ENCODE measurements around the gene ESYT1. TPM values are rescaled to one million over a fixed set of nuclear protein-coding genes. Genes with fewer than 3 reads are reported as not detected.
A peak's percentile ranks its signal among the peaks of the same experiment; 100 is the strongest.

Gene ESYT1, protein sequence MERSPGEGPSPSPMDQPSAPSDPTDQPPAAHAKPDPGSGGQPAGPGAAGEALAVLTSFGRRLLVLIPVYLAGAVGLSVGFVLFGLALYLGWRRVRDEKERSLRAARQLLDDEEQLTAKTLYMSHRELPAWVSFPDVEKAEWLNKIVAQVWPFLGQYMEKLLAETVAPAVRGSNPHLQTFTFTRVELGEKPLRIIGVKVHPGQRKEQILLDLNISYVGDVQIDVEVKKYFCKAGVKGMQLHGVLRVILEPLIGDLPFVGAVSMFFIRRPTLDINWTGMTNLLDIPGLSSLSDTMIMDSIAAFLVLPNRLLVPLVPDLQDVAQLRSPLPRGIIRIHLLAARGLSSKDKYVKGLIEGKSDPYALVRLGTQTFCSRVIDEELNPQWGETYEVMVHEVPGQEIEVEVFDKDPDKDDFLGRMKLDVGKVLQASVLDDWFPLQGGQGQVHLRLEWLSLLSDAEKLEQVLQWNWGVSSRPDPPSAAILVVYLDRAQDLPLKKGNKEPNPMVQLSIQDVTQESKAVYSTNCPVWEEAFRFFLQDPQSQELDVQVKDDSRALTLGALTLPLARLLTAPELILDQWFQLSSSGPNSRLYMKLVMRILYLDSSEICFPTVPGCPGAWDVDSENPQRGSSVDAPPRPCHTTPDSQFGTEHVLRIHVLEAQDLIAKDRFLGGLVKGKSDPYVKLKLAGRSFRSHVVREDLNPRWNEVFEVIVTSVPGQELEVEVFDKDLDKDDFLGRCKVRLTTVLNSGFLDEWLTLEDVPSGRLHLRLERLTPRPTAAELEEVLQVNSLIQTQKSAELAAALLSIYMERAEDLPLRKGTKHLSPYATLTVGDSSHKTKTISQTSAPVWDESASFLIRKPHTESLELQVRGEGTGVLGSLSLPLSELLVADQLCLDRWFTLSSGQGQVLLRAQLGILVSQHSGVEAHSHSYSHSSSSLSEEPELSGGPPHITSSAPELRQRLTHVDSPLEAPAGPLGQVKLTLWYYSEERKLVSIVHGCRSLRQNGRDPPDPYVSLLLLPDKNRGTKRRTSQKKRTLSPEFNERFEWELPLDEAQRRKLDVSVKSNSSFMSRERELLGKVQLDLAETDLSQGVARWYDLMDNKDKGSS
- 320 and 356 TPM in 2 replicates for total RNA-seq

DNA sequence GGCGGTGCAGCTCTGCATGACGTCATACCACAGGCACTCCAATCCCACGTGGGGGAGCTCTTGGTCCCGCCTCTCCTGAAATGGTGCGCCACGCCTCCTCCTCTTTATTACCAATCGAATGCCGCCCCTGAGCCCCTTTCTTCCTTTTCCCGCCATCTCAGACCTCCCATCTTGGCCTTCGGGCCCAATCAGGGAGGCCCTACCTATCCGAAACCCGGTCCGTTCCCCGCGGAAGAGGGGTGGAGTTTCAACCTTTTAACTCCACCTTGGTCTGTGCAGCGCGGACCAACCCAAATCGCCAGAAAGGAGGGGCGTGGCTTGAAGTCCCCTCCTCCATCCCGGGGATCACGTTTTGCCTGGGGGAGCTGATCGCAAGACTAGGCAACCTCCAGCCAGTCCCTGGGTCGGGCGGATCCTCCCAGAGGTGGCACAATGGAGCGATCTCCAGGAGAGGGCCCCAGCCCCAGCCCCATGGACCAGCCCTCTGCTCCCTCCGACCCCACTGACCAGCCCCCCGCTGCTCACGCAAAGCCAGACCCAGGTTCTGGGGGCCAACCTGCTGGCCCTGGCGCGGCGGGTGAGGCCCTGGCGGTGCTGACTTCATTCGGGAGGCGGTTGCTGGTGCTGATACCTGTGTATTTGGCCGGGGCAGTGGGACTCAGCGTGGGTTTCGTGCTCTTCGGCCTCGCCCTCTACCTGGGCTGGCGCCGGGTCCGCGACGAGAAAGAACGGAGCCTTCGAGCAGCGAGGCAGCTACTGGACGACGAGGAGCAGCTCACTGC lies at the start of gene ESYT1:
Gene ESYT1 (plus strand): TSS at position 380 of the 782 bp plus-strand sequence. CDS start 53 bp downstream, at position 433.
- DNase-seq (ENCODE audit: low read depth in 2 of 2), result peak; percentile 99 to 100

GRCh38 chr12:56078427-56078826 lies 49.6 kb upstream of the ESYT1 start:
- DNase-seq (ENCODE audit: low read depth in 2 of 2), result no peak

DNA sequence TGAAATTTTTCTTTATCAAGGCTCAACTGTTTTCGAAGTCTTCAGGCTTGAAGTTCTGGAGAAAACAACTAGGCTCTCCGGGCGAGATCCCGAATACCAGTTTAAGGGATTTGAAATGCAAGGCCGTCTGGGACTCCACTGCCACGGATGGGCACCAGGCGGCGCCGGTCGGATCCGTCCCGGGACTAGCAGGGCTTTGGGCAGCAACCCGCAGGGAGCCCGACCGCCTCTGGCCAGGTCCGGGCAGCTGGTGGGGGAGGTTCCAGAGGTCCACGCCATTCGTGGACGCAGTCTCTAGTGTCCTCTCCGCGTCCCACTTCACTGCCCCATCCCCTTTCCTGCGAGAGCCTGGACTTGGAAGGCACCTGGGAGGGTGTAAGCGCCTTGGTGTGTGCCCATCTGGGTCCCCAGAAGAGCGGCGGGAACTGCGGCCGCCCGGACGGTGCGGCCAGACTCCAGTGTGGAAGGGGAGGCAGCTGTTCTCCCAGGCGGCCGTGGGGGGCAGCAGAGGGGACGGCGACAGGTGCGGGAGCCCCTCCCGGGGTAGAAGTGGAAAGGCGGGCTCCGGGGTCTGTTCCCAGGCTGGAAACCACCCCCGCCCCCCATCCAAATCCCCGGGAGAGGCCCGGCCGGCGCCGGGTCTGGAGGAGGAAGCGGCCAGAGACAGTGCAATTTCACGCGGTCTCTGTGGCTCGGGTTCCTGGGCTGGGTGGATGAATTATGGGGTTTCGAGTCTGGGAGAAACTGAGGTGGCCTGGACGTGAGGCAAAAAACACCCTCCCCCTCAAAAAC lies 48.9 kb upstream of the ESYT1 start:
- peak; percentile 71 to 87 for DNase-seq (ENCODE audit: low read depth in 2 of 2)

DNA sequence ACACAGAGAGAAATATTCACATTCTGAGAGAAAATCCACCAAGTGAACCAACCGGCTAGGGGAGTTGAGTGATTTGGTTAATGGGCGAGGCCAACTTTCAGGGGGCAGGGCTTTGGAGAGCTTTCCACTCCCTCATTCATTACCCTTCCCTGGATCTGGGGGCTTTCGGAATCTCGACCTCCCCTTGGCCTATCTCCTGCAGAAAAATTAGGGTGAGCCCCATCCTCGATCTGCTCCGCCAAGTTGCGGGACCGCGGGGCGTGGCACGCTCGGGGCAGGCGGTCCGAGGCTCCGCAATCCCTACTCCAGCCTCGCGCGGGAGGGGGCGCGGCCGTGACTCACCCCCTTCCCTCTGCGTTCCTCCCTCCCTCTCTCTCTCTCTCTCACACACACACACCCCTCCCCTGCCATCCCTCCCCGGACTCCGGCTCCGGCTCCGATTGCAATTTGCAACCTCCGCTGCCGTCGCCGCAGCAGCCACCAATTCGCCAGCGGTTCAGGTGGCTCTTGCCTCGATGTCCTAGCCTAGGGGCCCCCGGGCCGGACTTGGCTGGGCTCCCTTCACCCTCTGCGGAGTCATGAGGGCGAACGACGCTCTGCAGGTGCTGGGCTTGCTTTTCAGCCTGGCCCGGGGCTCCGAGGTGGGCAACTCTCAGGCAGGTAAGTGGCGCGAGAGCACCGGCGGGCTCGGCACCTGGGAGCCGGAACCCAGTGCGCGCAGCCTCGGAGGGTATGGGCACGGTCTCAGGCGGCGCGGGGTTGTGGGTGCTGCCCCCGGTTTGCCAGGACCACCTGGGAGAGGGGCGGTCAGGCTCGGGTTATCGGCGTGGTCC lies 48.1 kb upstream of the ESYT1 start, which contains the start of gene ERBB3:
Gene ERBB3 (plus strand): TSS at position 443 of the 833 bp plus-strand sequence. CDS start 136 bp downstream, at position 579.
- peak; percentile 16 to 78 for DNase-seq (ENCODE audit: low read depth in 2 of 2)

GRCh38 chr12:56080556-56081138 lies 47.4 kb upstream of the ESYT1 start:
- DNase-seq (ENCODE audit: low read depth in 2 of 2), result no peak

DNA sequence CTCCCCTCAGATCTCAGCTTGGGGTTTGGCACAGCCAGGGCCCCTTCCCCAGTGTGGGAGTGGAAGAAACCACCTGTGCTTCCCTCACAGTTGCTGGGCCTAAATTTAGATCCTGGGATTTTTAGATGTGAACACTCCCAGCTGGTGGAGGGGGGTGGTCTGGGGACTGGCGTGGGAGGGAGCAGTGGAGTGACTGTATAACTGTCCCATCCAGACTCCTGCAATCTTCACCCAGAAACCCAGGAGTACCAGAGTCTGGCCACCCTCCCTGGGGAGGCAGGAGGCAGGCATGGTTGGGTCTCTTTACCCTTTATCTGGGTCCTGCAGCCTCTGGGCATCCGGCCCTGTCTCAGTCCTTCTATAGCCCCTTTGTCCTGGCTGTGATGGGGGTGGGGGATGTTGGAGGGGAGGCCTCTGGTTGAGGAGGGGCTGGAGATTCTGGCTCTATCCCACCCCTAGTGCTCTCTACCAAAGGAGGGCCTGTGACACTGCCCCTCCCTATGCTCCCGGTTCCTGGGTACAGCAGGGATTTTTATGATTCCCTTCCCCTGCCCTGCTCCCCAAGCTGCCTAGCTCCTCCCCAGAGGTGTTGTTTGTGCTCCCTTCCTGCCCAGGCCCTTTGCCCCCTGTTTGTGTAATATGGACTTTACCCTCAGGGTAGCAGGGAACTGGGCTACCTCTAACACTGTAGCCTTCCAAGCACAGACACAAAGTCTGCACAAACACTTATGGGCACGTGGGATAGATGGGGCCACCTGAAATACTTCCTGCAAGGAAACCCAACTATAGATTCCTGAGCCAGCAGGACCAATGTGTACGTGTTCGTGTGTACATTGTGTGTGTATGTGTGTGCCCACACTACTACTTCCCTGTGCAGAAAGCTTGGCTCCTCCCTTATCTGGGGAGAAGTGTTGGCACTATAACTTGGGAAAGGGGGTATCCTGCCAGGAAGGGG lies 46.4 kb upstream of the ESYT1 start:
- no peak for DNase-seq (ENCODE audit: low read depth in 2 of 2)

DNA sequence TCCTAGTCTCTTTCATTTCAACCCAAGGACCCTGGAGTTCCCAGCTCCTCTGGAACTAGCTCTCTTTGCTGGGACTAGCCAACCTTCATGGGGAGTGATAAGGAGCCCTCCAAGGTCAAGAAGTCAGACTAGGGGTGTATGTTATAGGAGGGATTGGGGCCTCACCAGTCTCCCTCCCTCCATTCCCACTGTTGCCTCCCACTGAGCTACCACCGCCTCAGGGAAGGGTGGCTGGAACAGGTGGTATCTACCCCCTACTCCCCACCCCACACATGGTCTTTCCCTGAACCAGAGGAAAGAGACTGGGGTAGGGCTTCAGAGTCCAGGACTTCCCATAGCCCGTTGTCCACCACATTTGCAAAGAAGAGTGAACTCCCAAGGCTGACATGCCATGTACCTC lies 45.7 kb upstream of the ESYT1 start:
- DNase-seq (ENCODE audit: low read depth in 2 of 2), result no peak

- no peak for DNase-seq (ENCODE audit: low read depth in 2 of 2)
These were observed 45.1 kb upstream of the ESYT1 start for GRCh38 chr12:56082967-56083366.

- DNase-seq (ENCODE audit: low read depth in 2 of 2), result peak in 1 of 2 donors; percentile 33
These were observed 43.0 kb upstream of the ESYT1 start for GRCh38 chr12:56084958-56085543.

DNA sequence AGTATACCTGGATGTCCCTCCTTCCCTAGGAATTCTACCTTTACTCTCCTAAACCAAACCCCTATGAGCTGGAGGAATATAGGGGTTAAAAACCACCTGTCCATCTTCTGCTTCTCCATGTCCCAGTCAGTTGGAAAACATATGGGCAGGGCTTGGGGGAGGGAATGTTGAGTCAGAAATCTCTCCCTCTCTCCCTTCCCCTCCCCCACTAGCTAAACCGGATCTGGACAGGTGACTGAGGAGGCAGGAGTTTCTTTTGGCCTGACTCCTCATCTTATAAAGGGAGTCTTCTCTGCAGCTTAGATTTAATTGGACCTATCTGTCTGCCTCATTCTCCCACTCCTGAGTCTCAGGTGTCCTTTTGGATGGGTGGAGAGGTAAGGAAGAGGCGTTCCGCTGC lies 42.0 kb upstream of the ESYT1 start:
- no peak for DNase-seq (ENCODE audit: low read depth in 2 of 2)

- no peak for DNase-seq (ENCODE audit: low read depth in 2 of 2)
These were observed 41.5 kb upstream of the ESYT1 start for GRCh38 chr12:56086608-56087007.

DNA sequence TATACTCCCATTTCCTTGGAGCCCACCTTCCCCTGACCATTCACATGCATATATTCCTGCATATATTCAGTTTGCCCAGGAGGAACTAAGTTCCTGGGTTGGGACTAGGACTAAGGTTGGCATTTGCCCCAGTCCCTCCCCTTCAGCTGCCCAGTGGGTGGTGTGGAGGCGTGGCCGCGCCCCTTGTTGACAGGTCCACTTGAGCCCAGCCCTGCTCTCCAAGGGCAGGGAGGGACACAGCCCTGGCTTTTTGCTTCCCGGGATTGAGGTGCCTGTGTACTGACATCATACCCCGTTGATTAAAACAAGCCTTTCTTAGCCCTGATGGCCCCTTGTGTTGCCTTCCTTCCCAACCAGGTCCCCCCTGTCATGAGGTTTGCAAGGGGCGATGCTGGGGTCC lies 40.8 kb upstream of the ESYT1 start:
- DNase-seq (ENCODE audit: low read depth in 2 of 2), result no peak

DNA sequence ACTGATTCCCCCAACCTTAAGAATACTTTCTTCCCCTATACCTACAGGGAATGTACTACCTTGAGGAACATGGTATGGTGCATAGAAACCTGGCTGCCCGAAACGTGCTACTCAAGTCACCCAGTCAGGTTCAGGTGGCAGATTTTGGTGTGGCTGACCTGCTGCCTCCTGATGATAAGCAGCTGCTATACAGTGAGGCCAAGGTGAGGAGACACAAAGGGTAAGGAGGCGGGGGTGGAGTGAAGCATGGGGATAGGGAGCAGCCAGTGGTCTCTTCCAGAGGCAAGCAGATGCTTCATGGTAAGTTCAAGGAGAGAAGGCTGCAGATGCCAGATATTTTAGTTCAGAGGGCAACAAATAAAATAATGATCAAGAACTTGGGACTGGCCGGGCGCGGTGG lies 30.3 kb upstream of the ESYT1 start:
- DNase-seq (ENCODE audit: low read depth in 2 of 2), result no peak

GRCh38 chr12:56098592-56098991 lies 29.5 kb upstream of the ESYT1 start:
- DNase-seq (ENCODE audit: low read depth in 2 of 2), result no peak

- DNase-seq (ENCODE audit: low read depth in 2 of 2), result no peak
These were observed 28.3 kb upstream of the ESYT1 start for GRCh38 chr12:56099787-56100186.

DNA sequence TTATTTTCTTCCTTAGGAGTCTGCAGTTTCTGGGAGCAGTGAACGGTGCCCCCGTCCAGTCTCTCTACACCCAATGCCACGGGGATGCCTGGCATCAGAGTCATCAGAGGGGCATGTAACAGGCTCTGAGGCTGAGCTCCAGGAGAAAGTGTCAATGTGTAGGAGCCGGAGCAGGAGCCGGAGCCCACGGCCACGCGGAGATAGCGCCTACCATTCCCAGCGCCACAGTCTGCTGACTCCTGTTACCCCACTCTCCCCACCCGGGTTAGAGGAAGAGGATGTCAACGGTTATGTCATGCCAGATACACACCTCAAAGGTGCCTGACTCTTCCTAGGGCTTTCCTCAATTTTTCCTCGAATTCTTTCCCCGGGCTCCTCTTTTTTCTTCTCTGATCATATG lies 27.0 kb upstream of the ESYT1 start:
- DNase-seq (ENCODE audit: low read depth in 2 of 2), result no peak

- no peak for DNase-seq (ENCODE audit: low read depth in 2 of 2)
These were observed 25.4 kb upstream of the ESYT1 start for GRCh38 chr12:56102683-56103065.
